Activated gamma-delta T cell treated with anti-CD3 and anti-CD28 coated beads, Interleukin-2, amount 50 U/mL, for 16 hours (primary cell): Measurements from ENCODE around the gene NLRP12.
"Not testable (repeated sequence)": the region's sequence is repeated elsewhere in the genome, so short reads cannot be mapped to it uniquely, and the experiment has no call there.

Experiments used
- DNase-seq: peaks from one replicate; pipeline ENCODE4 v3.0.0-alpha.2; 2020; ENCODE audit warnings: low read depth

The NLRP12 gene

DNA sequence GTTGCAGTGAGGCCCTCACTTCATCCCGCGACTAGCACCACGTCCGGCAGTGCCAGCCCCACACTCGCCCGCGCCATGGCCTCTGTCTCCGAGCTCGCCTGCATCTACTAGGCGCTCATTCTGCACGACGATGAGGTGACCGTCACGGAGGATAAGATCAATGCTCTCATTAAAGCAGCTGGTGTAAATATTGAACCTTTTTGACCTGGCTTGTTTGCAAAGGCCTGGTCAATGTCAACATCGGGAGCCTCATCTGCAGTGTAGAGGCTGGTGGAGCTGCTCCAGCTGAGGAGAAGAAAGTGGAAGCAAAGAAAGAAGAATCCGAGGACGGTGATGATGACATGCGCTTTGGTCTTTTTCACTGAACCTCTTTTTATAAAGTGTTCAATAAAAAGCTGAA is 48.6 kb downstream of the NLRP12 start:
- DNase-seq, result no peak

DNA sequence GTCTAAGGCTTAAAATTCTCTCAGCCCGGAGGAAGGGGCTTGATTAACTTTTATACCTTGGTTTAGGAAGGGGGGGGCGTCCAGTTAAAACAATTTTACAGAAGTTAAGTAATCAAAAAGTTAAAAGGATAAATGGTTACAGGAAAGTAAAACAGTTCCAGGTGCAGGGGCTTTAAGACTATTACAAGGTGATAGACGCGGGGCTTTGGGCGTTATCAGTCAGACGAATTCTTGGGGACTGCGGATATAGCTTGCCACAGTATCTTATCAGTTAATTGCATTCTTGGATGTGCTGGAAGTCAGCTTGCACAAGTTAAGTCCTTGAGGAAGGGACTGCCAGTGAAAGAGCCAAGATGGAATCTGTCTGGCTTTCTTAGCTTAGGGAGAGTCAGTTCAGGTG is 49.6 kb downstream of the NLRP12 start:
- DNase-seq, result not testable (repeated sequence)

DNA sequence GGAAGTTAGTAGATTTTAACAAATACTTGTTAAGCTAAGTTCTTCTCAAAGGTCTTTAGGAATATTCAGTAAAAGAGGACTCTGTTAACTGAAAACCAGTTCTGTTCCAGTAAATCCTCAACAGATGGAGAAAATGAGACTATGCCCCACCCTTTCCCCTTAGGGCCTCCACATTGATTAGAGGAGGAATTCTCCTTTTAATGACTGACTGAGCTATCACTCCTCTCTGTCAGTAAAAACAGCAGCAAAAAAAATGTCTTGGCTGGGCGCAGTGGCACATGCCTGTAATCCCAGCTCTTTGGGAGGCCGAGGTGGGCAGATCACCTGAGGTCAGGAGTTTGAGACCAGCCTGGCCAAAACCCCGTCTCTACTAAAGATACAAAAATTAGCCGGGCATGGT is 50.1 kb downstream of the NLRP12 start:
- no peak for DNase-seq

DNA sequence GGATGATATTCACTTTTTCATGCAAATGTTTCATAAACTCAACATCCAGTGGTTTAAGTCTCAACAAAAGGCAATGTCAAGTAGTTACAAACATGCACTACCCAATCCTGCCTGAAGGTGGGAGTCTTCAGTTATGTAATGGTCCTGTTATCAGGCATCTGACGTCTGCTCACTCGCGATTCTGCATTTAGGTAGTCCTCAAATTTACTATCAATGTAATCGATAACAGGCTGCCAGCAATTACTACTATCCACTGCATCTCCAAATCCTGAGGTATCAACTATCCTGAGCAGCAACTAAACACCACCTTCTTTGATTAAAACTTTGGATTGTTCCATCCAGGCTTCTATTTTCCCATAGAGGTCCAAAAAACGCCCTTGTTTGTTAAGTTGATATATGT is 51.2 kb downstream of the NLRP12 start:
- DNase-seq, result peak; percentile 20

DNA sequence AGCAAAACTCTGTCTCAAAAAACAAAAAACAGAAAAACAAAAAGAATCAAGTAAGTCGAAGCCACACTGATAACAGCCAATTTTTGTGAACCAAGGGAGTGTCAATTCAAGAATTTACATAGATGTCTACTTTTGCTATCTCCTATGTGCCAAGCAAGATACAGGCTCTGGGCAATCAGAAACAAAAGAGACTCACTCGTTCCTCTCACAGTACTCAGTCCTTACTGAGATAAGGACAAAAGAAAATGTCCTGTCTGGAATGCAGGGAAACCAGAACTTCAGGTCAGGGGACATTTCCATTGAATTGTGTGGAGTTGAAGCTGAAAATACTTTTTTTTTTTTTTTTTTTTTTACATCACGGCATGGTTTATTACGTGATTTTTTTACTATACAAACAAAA is 53.0 kb downstream of the NLRP12 start:
- DNase-seq, result no peak

DNA sequence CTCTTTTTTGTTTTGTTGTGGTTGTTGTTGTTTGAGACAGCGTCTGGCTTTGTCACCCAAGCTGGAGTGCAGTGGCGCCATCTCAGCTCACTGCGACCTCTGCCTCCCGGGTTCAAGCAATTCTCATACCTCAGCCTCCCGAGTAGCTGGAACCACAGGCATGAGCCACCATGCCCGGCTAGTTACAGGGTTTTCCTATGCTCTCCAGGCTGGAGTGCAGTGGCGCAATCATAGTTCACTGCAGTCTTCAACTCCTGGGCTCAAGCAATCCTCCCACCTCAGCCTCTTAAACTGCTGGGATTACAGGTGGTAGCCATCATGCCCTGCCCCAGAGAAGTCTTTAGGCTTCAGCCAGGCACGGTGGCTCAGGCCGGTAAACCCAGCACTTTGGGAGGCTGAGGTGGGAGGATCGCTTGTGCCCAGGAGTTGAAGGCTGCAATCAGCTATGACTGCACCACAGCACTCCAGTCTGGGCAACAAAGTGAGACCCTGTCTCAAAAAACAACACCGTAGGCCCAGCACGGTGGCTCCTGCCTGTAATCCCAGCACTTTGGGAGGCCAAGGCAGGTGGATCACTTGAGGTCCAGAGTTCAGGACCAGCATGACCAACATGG is 54.3 kb downstream of the NLRP12 start:
- not testable (repeated sequence) for DNase-seq

DNA sequence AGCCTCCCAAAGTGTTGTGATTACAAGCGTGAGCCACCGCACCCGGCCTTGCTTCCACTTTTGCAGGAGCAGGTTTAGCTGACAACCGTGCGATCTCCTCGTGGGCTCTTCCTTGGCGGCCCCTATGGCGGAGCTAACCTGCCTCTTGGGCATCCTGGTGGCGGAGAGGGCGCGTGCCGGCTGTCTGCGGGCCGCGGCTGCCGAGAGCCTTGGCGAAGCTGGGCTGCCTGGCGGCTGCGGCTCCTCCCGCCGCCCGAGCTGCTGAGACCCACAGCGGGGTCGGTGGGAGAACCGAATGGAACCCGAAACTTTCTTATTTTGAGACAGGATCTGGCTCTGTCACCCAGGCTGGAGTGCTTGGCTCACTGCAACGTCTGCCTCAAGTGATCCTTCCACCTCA is 55.7 kb downstream of the NLRP12 start:
- no peak for DNase-seq

DNA sequence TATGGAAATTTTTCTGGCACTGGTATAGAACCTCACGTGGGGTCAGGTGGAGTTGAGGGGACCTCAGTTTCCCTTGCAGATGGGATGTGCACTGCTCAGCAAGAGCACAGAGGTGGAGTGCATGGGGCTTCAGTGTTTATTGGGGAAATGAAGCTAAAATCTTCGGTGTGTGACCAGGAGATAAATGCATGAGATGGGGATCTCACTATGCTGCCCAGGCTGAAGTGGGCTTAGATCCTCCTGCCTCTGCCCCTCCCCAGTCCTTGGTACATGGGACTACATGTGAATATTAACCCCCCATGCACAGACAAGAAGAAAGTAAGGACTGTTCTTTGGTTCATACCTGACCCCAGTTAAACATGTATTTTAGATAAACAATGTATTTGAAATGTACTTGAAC is 65.1 kb downstream of the NLRP12 start:
- not testable (repeated sequence) for DNase-seq
